Fibroblast of skin of back (primary cell): ENCODE data around the gene PNMA1.

Source experiments
- DNase-seq: peaks from one replicate; pipeline ENCODE4 v3.0.0-alpha.2; 2013

The PNMA1 gene

GRCh38 chr14:73750531-73750901 lies 36.3 kb upstream of the PNMA1 start:
- no peak for DNase-seq

- DNase-seq: no peak
Observed at GRCh38 chr14:73749706-73750530, 35.7 kb upstream of the PNMA1 start.

- no peak for DNase-seq
Observed at GRCh38 chr14:73748858-73749357, 34.7 kb upstream of the PNMA1 start.

- DNase-seq: no peak
Observed at GRCh38 chr14:73747379-73748211, 33.4 kb upstream of the PNMA1 start.

GRCh38 chr14:73746520-73747378 lies 32.6 kb upstream of the PNMA1 start:
- DNase-seq: no peak

- no peak for DNase-seq
Observed at GRCh38 chr14:73745571-73746519, 31.7 kb upstream of the PNMA1 start.

- no peak for DNase-seq
Observed at GRCh38 chr14:73744874-73745529, 30.8 kb upstream of the PNMA1 start.

GRCh38 chr14:73744175-73744867 lies 30.1 kb upstream of the PNMA1 start:
- no peak for DNase-seq

- no peak for DNase-seq
Observed at GRCh38 chr14:73743431-73743931, 29.3 kb upstream of the PNMA1 start.

- no peak for DNase-seq
Observed at GRCh38 chr14:73742520-73743238, 28.5 kb upstream of the PNMA1 start.

GRCh38 chr14:73741876-73742519 lies 27.8 kb upstream of the PNMA1 start:
- no peak for DNase-seq

GRCh38 chr14:73741386-73741875 lies 27.2 kb upstream of the PNMA1 start:
- DNase-seq: peak; percentile 85

GRCh38 chr14:73740618-73741326 lies 26.6 kb upstream of the PNMA1 start:
- DNase-seq: no peak

- no peak for DNase-seq
Observed at GRCh38 chr14:73739899-73740617, 25.9 kb upstream of the PNMA1 start.

- no peak for DNase-seq
Observed at GRCh38 chr14:73739174-73739898, 25.2 kb upstream of the PNMA1 start.

GRCh38 chr14:73738518-73739173 lies 24.5 kb upstream of the PNMA1 start:
- DNase-seq: no peak
